ENCODE results near the gene RNF112. TPM values are rescaled to one million over a fixed set of nuclear protein-coding genes. Genes with fewer than 3 reads are reported as not detected.

Gene RNF112
- total RNA-seq, 1 donor from 2014 or later = 1.6 TPM

- Histone ChIP-seq H3K27me3 (ENCODE audit: low read depth) (no peaks in the 10 kb centered on the region), H3K36me3 (no peaks in the 10 kb centered on the region), H3K4me3 (peak overlapping the region; percentile 96), H3K27ac (replicated peaks) (peak overlapping the region; percentile 89), H3K9me3 (replicated peaks) (no peaks in the 10 kb centered on the region), H3K4me1 (peaks cover 18% of the 10 kb centered on the region)
- DNase-seq = no peak
- TF ChIP-seq CTCF (IDR thresholded peaks at IDR 0.05; ENCODE audit: borderline replicate concordance) = peak; percentile 6
- intact Hi-C loops (cut with micrococcal nuclease) = loop anchor here (2.0 kb wide), 1 partner anchor 84 kb away; no protein-coding TSS in a partner anchor
These were observed 48.0 kb upstream of the RNF112 start for GRCh38 chr17:19363114-19363438.

GRCh38 chr17:19363460-19364035 lies 47.5 kb upstream of the RNF112 start:
- intact Hi-C loops (cut with micrococcal nuclease) = loop anchor here (2.0 kb wide), 1 partner anchor 83 kb away; no protein-coding TSS in a partner anchor
- no peak for DNase-seq
- H3K9me3 ChIP-seq (replicated peaks) = no peaks in the 10 kb centered on the region

GRCh38 chr17:19364699-19365498 lies 46.1 kb upstream of the RNF112 start:
- no peaks in the 10 kb centered on the region for H3K27me3 ChIP-seq (ENCODE audit: low read depth)
- H3K4me1 ChIP-seq = peaks cover 29% of the 10 kb centered on the region
- H3K27ac ChIP-seq (replicated peaks) = no peak overlapping the region
- no peaks in the 10 kb centered on the region for H3K9me3 ChIP-seq (replicated peaks)
- H3K4me3 ChIP-seq = no peak overlapping the region
- no peak for TF ChIP-seq CTCF (IDR thresholded peaks at IDR 0.05; ENCODE audit: borderline replicate concordance)
- intact Hi-C loops (cut with micrococcal nuclease) = no loop called here
- no peak for DNase-seq
- H3K36me3 ChIP-seq = no peaks in the 10 kb centered on the region

More at GRCh38 chr17:19363460-19364035, 47.5 kb upstream of the RNF112 start:
- Histone ChIP-seq H3K4me3 (no peak overlapping the region), H3K27me3 (ENCODE audit: low read depth) (no peaks in the 10 kb centered on the region), H3K27ac (replicated peaks) (no peak overlapping the region), H3K36me3 (no peaks in the 10 kb centered on the region), H3K4me1 (peaks cover 18% of the 10 kb centered on the region)
- TF ChIP-seq CTCF (IDR thresholded peaks at IDR 0.05; ENCODE audit: borderline replicate concordance) = no peak

- Histone ChIP-seq H3K4me3 (no peak overlapping the region), H3K27ac (replicated peaks) (no peak overlapping the region), H3K9me3 (replicated peaks) (no peaks in the 10 kb centered on the region), H3K27me3 (ENCODE audit: low read depth) (no peaks in the 10 kb centered on the region), H3K36me3 (no peaks in the 10 kb centered on the region), H3K4me1 (peaks cover 35% of the 10 kb centered on the region)
- no peak for TF ChIP-seq CTCF (IDR thresholded peaks at IDR 0.05; ENCODE audit: borderline replicate concordance)
- intact Hi-C loops (cut with micrococcal nuclease) = no loop called here
- DNase-seq = no peak
These were observed 45.6 kb upstream of the RNF112 start for GRCh38 chr17:19365499-19365817.

GRCh38 chr17:19365833-19366636 lies 45.0 kb upstream of the RNF112 start:
- Histone ChIP-seq H3K4me1 (peaks cover 40% of the 10 kb centered on the region), H3K36me3 (no peaks in the 10 kb centered on the region), H3K27ac (replicated peaks) (no peak overlapping the region), H3K4me3 (no peak overlapping the region), H3K9me3 (replicated peaks) (no peaks in the 10 kb centered on the region), H3K27me3 (ENCODE audit: low read depth) (no peaks in the 10 kb centered on the region)
- no peak for DNase-seq
- TF ChIP-seq CTCF (IDR thresholded peaks at IDR 0.05; ENCODE audit: borderline replicate concordance) = no peak
- intact Hi-C loops (cut with micrococcal nuclease) = no loop called here
